Measurements from ENCODE around the gene SH3BP1. TPM values are rescaled to one million over a fixed set of nuclear protein-coding genes. Genes with fewer than 3 reads are reported as not detected.

The SH3BP1 gene
- polyA plus RNA-seq, 1 donor from 2014 or later = 0.63 TPM

DNA sequence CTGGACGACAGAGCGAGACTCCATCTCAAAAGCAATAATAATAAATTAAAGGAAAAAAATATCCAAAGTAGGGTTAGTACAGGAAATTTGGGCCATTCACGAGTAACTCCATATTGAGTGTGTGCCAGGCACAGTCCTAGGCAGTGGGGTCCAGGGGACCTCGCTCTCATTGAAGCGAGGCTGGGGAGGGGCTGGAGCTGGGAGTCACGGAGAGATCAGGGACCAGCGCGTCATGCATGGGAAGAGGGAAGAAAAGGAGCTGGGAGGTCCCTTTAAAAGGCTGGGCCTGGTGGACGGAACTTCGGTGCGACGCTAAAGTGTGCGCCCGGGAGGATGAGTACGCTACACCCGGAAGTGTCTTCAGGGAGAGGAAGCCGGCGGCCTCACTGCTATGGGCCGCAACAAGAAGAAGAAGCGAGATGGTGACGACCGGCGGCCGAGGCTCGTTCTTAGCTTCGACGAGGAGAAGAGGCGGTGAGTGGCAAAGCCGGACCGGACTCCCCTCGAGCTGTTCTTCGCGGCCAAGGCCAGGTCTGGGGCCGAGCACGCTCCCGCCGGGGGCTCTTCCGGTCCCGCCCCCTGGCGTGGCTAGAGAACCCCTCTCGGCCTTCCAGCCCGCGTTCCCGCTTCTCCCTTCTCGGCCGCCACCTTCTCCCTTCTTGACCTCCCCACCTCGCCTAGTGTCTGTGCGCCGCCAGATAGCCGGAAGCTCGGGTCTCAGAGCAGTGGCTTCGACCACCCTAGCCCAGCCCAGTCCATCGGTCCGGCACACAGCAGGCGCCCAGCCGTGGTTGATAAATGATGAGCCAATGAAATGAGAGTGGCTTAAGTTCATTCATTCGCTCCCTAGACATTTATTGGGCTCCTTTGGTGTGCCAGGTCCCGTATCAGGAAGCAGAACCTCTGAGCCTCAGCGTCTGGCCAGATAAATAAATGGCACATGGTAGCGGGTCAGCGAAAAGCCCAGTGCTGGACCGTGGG, 46.8 kb downstream of the SH3BP1 start, which contains the start of gene NOL12:
Gene NOL12, plus strand, starts transcription at position 342 of the 981 bp plus-strand sequence. Its CDS starts 50 bp downstream, at position 392.
- peak within 1 kb of the TSS; percentile 100 for H3K4me3 ChIP-seq (ENCODE audit: low read length)
- H3K9me2 ChIP-seq (ENCODE audit: insufficient read depth, low read length) = no peaks in the 10 kb centered on the region
- no peaks in the 10 kb centered on the region for H3K36me3 ChIP-seq (ENCODE audit: insufficient read depth, low read length)
- H3K79me2 ChIP-seq (replicated peaks; ENCODE audit: insufficient read depth, low read length) = peaks cover 6% of the 10 kb centered on the region
- H4K20me1 ChIP-seq (ENCODE audit: insufficient read depth) = no peaks in the 10 kb centered on the region
- no peaks in the 10 kb centered on the region for H3K27me3 ChIP-seq (ENCODE audit: insufficient read depth, low read depth, low read length)
- peak; percentile 86 for TF ChIP-seq POLR2AphosphoS5 (IDR thresholded peaks at IDR 0.05)
- TF ChIP-seq RAD21 (conservative IDR thresholded peaks at IDR 0.05) = peak; percentile 24
- TF ChIP-seq TAF1 (IDR thresholded peaks at IDR 0.05; ENCODE audit: low read depth) = no peak
- TF ChIP-seq, protein P1, sequence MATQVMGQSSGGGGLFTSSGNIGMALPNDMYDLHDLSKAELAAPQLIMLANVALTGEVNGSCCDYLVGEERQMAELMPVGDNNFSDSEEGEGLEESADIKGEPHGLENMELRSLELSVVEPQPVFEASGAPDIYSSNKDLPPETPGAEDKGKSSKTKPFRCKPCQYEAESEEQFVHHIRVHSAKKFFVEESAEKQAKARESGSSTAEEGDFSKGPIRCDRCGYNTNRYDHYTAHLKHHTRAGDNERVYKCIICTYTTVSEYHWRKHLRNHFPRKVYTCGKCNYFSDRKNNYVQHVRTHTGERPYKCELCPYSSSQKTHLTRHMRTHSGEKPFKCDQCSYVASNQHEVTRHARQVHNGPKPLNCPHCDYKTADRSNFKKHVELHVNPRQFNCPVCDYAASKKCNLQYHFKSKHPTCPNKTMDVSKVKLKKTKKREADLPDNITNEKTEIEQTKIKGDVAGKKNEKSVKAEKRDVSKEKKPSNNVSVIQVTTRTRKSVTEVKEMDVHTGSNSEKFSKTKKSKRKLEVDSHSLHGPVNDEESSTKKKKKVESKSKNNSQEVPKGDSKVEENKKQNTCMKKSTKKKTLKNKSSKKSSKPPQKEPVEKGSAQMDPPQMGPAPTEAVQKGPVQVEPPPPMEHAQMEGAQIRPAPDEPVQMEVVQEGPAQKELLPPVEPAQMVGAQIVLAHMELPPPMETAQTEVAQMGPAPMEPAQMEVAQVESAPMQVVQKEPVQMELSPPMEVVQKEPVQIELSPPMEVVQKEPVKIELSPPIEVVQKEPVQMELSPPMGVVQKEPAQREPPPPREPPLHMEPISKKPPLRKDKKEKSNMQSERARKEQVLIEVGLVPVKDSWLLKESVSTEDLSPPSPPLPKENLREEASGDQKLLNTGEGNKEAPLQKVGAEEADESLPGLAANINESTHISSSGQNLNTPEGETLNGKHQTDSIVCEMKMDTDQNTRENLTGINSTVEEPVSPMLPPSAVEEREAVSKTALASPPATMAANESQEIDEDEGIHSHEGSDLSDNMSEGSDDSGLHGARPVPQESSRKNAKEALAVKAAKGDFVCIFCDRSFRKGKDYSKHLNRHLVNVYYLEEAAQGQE (IDR thresholded peaks at IDR 0.05; ENCODE audit: borderline replicate concordance) = peak; percentile 40
- peak; percentile 41 for TF ChIP-seq EP300 (conservative IDR thresholded peaks at IDR 0.05; ENCODE audit: poor library complexity, severe bottlenecking)
- TF ChIP-seq EZH2 (IDR thresholded peaks at IDR 0.05; ENCODE audit: borderline replicate concordance, insufficient read depth, low read length, poor library complexity, severe bottlenecking) = no peak
- TF ChIP-seq SMC3 (conservative IDR thresholded peaks at IDR 0.05; ENCODE audit: poor library complexity) = peak; percentile 34
- peak; percentile 96 for TF ChIP-seq MXI1 (conservative IDR thresholded peaks at IDR 0.05; ENCODE audit: poor library complexity, severe bottlenecking)
- H3K9ac ChIP-seq (ENCODE audit: low read length) = peak within 1 kb of the TSS; percentile 96
- peak within 1 kb of the TSS; percentile 96 for H3K4me2 ChIP-seq (ENCODE audit: low read length)
- H3F3A ChIP-seq (ENCODE audit: insufficient read depth, low read length, poor library complexity, severe bottlenecking) = no peaks in the 10 kb centered on the region
- peak within 1 kb of the TSS; percentile 94 for H2AFZ ChIP-seq (ENCODE audit: low read depth, low read length)
- H3K27ac ChIP-seq (ENCODE audit: low read length) = peak within 1 kb of the TSS; percentile 80
- no peaks in the 10 kb centered on the region for H3K9me3 ChIP-seq (ENCODE audit: low read length)

- Histone ChIP-seq H3K9me2 (ENCODE audit: insufficient read depth, low read length) (no peaks in the 10 kb centered on the region), H3K4me3 (ENCODE audit: low read length) (no peak overlapping the region), H3K9me3 (ENCODE audit: low read length) (no peaks in the 10 kb centered on the region), H3F3A (ENCODE audit: insufficient read depth, low read length, poor library complexity, severe bottlenecking) (no peaks in the 10 kb centered on the region), H3K36me3 (ENCODE audit: insufficient read depth, low read length) (peaks cover 5% of the 10 kb centered on the region), H3K9ac (ENCODE audit: low read length) (no peak overlapping the region), H3K27me3 (ENCODE audit: insufficient read depth, low read depth, low read length) (no peaks in the 10 kb centered on the region), H3K79me2 (replicated peaks; ENCODE audit: insufficient read depth, low read length) (peaks cover 6% of the 10 kb centered on the region), H3K4me2 (ENCODE audit: low read length) (no peak overlapping the region), H4K20me1 (ENCODE audit: insufficient read depth) (no peaks in the 10 kb centered on the region), H3K27ac (ENCODE audit: low read length) (no peak overlapping the region), H2AFZ (ENCODE audit: low read depth, low read length) (no peak overlapping the region)
- TF ChIP-seq EP300 (conservative IDR thresholded peaks at IDR 0.05; ENCODE audit: poor library complexity, severe bottlenecking) (no peak), EZH2 (IDR thresholded peaks at IDR 0.05; ENCODE audit: borderline replicate concordance, insufficient read depth, low read length, poor library complexity, severe bottlenecking) (no peak), SMC3 (conservative IDR thresholded peaks at IDR 0.05; ENCODE audit: poor library complexity) (no peak), TAF1 (IDR thresholded peaks at IDR 0.05; ENCODE audit: low read depth) (no peak)
Measured at GRCh38 chr22:37690407-37690806, 50.9 kb downstream of the SH3BP1 start.

Measured in neural cell (in vitro differentiated cells).